HG03196 (cell line): ENCODE results near the gene TMEM242.

Experiments used
- ATAC-seq: cut with Tn5 transposase; IDR thresholded peaks from one replicate; pipeline ENCODE4 v1.9.1; 2021; ENCODE audit not compliant: unreplicated experiment

TMEM242 gene

GRCh38 chr6:157271911-157272310 is 51.4 kb downstream of the TMEM242 start:
- no peak for ATAC-seq

GRCh38 chr6:157271441-157271840 is 51.9 kb downstream of the TMEM242 start:
- ATAC-seq: no peak

DNA sequence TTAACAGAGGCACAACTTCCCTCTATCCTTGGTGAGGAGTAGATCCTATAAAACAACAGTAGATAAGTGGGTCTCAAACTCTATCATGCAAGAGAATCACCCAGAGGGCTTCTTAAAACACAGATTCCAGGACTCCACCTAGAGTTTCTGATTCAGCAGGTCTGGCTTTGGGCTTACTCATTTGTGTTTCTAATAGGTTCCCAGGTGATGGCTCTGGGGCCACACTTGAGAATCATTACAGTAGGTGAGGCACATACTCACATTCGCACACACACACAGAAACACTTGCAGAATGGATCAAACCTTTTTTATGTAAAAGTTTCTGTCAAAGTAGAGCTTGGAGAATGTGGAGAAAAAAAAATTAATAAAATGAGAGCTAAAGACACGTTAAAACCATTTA is 52.4 kb downstream of the TMEM242 start:
- no peak for ATAC-seq

GRCh38 chr6:157270308-157270707 is 53.0 kb downstream of the TMEM242 start:
- ATAC-seq: no peak

- no peak for ATAC-seq
Measured at GRCh38 chr6:157269261-157269794, 54.0 kb downstream of the TMEM242 start.

DNA sequence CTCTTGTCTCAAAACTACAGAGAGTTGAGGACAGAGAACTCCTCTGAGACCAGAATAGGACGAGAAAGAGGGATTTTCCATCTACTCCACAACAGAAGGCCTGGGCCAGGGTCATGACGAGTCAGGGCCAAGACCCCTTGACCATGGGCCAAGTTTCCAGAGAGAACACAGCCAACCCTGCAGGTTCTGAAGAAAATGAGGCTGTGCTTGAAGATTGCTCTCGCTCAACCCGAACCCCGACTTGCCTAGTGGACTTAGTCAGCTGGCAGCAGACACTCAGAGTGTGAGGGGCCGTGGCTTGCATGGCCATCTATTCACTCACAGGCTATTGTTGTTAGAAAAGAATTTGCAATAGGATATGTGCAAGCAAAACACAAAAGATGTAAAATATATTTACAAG is 54.5 kb downstream of the TMEM242 start:
- no peak for ATAC-seq

DNA sequence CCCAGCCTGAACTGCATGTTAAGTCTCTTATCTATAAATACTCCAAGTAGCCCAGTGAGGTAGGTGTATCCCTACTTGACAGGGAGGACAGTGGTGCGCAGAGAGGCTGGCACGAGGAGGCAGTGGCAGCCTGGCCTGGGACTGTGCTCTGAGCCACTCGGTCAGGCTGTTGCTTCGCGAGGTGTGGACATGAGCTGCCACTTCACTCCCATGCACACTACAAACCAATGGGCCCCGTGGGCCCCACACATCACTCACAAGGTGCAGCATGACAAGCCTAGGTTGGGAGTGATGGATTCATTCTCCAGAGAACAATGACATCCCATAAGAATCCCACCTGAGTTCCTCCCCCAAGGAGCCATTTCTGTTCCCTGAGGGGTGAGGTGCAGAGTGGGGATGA is 54.9 kb downstream of the TMEM242 start:
- ATAC-seq: no peak

DNA sequence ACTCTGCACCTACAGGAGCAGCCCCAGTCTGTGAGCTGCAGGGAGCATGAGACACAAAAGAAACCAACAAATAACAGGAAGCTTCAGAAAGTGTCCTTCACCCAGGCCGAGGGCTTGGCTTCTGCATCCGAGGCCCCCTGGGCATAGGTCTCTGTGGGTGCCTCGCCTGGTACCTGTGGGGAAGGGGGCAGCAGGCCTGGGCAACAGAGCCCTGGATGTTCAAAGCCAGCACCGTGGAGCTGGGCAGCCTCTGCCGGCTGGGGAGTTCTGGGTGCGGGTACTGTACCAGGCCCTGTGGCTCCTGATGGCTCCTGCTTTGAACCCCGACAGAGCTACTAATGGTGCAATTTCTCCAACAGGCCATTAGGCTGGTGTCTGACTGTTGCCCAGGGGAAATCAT is 55.7 kb downstream of the TMEM242 start:
- no peak for ATAC-seq

DNA sequence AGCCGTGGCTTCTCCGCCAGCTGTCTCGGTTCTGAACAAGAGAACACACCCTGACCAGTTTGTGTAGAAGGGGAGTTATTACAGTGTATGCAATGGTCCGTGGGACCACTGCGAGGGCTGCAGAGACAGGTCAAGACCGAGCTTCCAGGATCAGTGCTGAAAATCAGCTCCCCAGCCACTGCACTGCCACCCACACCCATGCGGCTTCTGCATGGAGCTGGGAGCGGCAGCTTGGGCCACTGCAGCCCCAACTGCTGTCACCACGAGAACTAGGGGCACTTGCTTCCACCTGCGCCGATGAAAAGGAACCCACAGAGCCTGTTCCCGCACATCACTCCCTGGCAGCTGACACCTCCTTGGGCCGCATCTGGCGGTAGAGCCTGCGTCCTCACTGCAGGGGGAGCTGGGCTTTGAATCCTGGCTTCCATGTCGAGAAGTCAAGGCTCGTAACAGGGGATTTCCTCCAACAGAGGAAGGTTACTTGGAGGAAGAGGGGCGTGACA is 56.2 kb downstream of the TMEM242 start:
- ATAC-seq: no peak

- ATAC-seq: no peak
Measured at GRCh38 chr6:157266274-157267101, 56.8 kb downstream of the TMEM242 start.

GRCh38 chr6:157265635-157266034 is 57.7 kb downstream of the TMEM242 start:
- no peak for ATAC-seq

GRCh38 chr6:157265186-157265585 is 58.1 kb downstream of the TMEM242 start:
- no peak for ATAC-seq

DNA sequence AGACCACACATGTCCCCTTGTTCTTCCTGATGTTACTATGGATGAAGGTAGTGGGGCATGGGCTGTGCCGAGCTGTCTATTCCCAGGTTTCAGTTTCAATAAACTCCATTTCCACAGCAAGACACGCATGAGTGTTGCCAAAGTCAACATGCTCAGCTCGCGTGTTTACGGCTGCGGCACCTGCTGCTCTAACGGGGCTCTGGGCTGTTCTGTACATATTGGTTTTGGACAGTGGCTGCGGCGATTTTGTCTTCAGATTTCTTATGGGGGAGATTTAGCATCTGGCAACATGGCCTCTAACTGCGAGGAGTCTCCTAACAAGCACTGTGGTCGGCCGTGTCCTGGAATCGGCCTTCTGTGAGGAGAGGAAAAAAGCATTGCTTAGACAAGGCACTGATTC is 58.6 kb downstream of the TMEM242 start:
- ATAC-seq: no peak

DNA sequence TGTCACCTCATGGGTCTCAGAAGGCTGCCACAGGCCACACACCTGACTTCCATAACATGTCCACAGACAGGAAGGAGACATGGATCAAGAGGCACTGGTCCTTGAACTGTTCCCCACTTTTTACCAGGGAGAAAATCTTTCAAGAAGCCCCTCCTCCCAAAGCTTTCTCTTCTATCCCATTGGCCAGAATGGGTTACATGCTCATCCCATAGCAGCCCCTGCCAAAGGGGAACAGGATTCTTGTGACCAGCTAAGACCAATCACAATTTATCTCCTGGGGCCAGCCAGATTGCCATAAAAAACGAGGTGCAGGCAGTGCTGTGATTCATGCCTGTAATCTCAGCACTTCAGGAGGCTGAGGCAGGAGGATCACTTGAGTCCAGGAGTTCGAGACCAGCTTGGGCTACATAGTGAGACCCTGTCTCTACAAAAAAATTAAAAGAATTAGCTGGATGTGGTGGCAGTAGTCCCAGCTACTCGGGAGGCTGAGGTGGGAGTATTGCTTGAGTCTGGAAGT is 59.4 kb downstream of the TMEM242 start:
- ATAC-seq: no peak

DNA sequence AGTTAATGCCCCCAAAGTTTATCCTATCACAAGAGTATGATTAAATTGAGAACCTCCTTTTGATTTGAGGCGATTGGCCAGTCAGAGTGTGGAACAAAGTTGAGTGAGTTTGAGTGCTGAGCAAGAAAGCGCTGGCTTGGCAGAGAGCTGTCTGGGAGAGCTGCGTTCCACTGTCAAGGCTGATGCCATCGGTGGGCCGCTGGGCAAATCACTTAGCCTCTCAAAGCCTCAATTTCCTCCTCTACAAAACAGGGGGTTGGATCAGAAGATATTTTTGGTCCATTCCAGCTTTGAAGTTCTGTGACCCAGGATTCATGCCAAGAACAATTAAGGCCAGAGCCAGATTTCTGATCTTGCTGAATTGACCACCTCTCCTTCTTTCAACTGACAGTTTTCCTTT is 60.2 kb downstream of the TMEM242 start:
- no peak for ATAC-seq

GRCh38 chr6:157261606-157262005 is 61.7 kb downstream of the TMEM242 start:
- no peak for ATAC-seq

DNA sequence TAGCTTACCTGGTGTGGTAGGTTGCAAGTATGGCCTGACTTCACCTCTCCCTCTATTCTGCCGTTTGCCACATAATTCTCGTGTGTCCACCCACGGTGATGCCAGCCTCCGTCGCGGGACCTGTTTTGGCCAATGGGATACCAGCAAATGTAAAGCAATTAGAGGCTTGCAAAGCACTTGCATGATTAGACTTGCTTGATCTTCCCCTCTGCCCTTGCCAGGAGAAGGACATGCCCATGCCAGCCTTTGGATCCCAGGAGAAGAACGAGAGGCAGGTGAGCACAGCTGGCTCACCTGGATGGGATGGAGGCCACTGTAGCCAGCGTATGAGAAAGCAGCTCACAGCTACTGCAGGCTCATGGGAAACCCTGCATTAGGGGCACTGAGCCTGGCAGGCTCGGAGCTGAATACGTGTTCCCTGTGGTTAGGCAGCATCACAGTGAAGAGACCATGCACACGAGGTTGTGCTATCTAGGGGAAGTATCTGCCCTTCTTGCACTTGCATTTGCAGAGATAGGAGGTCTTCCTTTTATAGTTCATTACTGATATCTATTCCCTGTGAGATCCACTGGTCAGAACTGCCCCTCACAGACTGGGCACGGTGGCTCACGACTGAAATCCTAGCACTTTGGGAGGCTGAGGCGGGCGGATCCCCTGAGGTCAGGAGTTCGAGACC is 62.4 kb downstream of the TMEM242 start:
- no peak for ATAC-seq

DNA sequence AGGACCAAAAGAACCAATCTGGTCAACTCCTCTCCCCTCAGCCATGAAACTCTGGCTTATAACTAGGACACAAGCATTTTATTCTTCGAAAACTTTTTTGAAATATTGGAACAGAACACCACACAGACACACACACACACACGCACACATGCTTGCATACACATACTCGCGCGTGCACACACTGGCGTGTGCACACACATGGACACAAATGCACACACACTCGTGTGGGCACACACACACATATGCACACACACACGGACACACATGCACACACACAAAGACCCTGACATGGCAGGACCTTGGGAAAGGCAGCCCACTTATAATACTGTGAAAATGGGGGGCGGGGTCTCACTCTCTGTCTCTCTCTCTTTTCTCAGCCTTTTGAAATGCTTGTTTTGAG is 63.9 kb downstream of the TMEM242 start:
- no peak for ATAC-seq

DNA sequence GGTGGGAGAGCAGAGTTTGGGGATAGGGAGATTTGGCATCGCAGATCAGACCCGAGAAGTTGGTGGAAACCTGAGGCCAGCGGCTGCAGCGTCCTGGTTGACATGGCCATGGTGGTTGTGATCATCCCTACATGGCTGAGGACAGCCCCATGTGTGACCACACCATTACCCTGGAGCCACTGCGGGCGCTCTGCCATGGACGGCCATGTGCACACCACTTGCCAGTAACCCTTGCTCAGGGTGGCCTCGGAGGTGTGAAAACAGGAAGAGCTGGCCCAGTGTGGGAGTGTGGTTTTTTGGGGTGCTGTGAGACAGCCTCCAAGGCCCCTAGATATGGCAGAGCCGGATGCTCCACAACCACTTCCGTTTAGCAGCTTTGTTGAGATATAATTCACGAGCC is 64.4 kb downstream of the TMEM242 start:
- ATAC-seq: no peak

DNA sequence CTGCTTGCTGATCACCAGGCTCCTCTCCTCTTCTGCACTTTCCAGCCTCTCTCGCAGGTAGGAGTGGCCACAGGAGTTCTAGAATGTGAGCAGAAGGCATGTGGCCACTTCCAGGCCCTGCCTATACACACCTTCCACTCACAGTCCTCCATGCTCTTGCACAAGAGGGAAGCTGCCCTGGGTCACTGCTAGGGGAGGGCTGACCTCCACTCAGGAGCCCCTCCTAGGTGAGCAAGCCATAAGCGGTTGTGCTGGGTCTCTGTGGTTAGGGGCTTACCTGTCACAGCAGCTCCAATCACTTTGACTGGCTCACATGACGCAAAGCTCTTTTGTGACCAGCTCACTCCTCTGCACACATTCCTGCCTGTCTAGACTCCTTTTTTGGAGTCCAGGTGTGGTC is 68.2 kb downstream of the TMEM242 start:
- ATAC-seq: no peak

DNA sequence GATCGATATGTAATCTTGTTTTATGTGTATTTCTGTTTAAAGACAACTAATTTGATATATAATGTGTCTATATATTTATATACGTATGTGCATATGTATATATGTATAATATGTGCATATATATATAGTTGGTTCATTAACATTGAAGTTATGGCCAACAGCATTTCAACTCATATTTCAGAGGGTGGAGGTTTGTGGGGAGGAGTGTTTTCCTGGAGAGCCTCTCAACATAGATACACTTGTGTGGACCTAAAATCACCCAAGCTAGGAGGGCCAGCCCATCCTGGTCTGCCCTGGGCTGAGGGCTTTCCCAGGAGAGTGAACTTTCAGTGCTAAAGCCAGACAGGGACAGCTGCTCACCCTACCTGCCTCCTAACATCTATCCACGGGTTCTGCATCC is 68.8 kb downstream of the TMEM242 start:
- ATAC-seq: no peak

GRCh38 chr6:157253699-157254098 is 69.6 kb downstream of the TMEM242 start:
- ATAC-seq: no peak
